Adipose tissue (tissue), 3 donors: ENCODE measurements around the gene PATJ. TPM values are rescaled to one million over a fixed set of nuclear protein-coding genes. Genes with fewer than 3 reads are reported as not detected.
"Not testable (repeated sequence)": the region's sequence is repeated elsewhere in the genome, so short reads cannot be mapped to it uniquely, and the experiment has no call there.

ENCODE experiments used
- H3K27ac ChIP-seq: one replicate; pipeline ENCODE4 v1.5.1; 2013; ENCODE audit warnings: low read depth, low read length
- WGBS, 3 donors: extraction: QIAGEN DNeasy Blood & Tissue Kit; methylation state at CpG; one replicate each; pipeline ENCODE4 v1.1.7; 2013; 5-methylcytosine and 5-hydroxymethylcytosine counted together
- polyA plus RNA-seq, 3 donors: library from polyadenylated mRNA; stranded (reverse); fragments of 200-250 nt; gene quantifications; one replicate each; pipeline ENCODE4 v1.2.3, GENCODE V29; 2013
- donor health status: healthy with polysubstance abuse.
- donor health status: Bipolar disorder and iron deficiency.
- donor health status: healthy.

PATJ gene
- polyA plus RNA-seq, 3 donors, result 2.6 to 9.8 (median 2.9) TPM

DNA sequence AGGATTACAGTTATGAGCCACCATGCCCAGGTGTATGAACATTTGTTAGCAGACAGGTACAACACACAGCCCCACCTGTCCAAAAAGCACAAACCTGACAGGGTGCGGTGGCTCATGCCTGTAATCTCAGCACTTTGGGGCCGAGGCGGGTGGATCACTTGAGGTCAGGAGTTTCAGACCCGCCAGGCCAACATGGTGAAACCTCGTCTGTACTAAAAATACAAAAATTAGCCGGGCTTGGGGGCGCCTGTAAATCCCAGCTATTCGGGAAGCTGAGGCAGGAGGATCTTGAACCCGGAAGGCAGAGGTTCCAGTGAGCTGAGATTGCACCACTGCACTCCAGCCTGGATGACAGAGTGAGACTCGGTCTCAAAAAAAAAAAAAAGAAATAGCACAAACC is 428.1 kb downstream of the PATJ start:
- not testable (repeated sequence) for H3K27ac ChIP-seq
- 79 to 89% (median 79%) methylated on average over 10 of the region's 10 CpGs for WGBS, 3 donors

- H3K27ac ChIP-seq, result no peak overlapping the region
- WGBS, 3 donors, result 49 to 52% (median 51%) methylated on average over 9 of the region's 9 CpGs
Measured at GRCh38 chr1:62175568-62176179, 433.4 kb downstream of the PATJ start.

- 88 to 94% (median 90%) methylated on average over 14 of the region's 14 CpGs for WGBS, 3 donors
- H3K27ac ChIP-seq, result no peak overlapping the region
Measured at GRCh38 chr1:62176597-62177312, 434.5 kb downstream of the PATJ start.

DNA sequence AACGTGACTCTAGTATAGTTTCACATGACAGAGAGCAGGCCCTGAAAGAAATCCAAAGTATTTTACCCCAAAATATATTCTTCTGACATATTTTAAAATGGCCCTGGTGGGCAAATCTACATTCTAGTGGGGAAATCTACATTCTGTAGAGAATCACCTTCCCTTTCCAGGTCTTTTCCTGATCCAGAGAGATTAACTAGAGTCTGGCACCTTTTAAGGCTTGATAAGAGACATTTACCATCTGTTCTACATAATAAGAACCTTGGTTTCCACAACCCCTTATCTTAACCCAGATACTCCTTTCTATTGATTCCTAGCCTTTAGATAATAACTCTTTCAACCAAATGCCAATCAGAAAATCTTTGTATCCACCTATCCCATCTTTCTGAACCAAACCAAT is 435.3 kb downstream of the PATJ start:
- WGBS, 3 donors, result 65 to 72% (median 72%) methylated on average over 1 of the region's 1 CpG
- H3K27ac ChIP-seq, result no peak overlapping the region

DNA sequence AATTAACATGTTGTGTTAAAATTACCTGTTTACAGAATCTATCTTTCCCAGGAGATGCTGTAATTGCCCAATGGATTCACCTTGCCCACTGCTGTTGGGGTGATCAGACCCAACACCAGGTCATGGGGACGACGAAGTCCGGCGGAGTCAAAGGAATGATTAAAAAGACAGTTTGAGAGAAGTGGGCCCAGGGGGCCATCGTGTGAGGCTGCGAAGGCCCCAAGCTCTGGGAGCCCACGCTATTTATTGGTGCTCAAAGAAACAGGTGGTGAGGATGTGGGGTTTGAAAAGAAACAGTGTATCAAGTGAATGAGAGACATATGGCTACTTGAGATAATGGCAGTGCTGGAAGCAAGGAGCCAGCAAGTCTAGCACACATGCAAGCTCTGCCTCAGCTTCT is 436.1 kb downstream of the PATJ start:
- no peak overlapping the region for H3K27ac ChIP-seq
- WGBS, 3 donors, result 93 to 94% (median 94%) methylated on average over 7 of the region's 7 CpGs

- not testable (repeated sequence) for H3K27ac ChIP-seq
- WGBS, 3 donors, result 70 to 82% (median 81%) methylated on average over 4 of the region's 4 CpGs
Measured at GRCh38 chr1:62180054-62180453, 437.8 kb downstream of the PATJ start.

- 46 to 72% (median 60%) methylated on average over 6 of the region's 6 CpGs for WGBS, 3 donors
- no peak overlapping the region for H3K27ac ChIP-seq
Measured at GRCh38 chr1:62180639-62181038, 438.4 kb downstream of the PATJ start.

DNA sequence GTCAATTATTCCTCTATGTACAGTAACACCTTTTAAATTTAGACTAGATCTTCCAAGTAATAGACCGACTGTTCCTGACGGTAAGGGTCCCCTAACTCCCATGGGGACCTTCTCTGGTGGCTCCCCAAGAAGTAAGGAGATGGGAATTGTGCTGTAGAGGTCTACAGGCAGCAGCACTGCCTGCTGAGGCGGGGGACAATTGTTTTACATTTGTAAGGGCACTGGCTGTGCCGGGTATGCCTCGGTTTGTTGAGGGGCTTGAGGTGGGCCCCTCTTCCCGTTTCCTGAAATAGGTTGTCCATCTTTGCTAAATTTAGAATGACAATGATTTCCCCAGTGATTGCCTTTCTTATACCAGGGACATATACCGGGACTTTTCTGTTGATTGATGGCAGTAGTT is 439.3 kb downstream of the PATJ start:
- 79 to 83% (median 80%) methylated on average over 7 of the region's 7 CpGs for WGBS, 3 donors
- no peak overlapping the region for H3K27ac ChIP-seq

- 63 to 68% (median 65%) methylated on average over 8 of the region's 8 CpGs for WGBS, 3 donors
- not testable (repeated sequence) for H3K27ac ChIP-seq
Measured at GRCh38 chr1:62182157-62182556, 439.9 kb downstream of the PATJ start.

- not testable (repeated sequence) for H3K27ac ChIP-seq
- whole genome bisulfite sequencing, 3 donors, result 72 to 76% (median 76%) methylated on average over 11 of the region's 11 CpGs
Measured at GRCh38 chr1:62183164-62184020, 441.1 kb downstream of the PATJ start.

- whole genome bisulfite sequencing, 3 donors, result 87 to 93% (median 89%) methylated on average over 7 of the region's 7 CpGs
- H3K27ac ChIP-seq, result no peak overlapping the region
Measured at GRCh38 chr1:62184336-62184735, 442.1 kb downstream of the PATJ start.

- H3K27ac ChIP-seq, result not testable (repeated sequence)
- 92 to 94% (median 93%) methylated on average over 6 of the region's 6 CpGs for WGBS, 3 donors
Measured at GRCh38 chr1:62185233-62185632, 443.0 kb downstream of the PATJ start.

DNA sequence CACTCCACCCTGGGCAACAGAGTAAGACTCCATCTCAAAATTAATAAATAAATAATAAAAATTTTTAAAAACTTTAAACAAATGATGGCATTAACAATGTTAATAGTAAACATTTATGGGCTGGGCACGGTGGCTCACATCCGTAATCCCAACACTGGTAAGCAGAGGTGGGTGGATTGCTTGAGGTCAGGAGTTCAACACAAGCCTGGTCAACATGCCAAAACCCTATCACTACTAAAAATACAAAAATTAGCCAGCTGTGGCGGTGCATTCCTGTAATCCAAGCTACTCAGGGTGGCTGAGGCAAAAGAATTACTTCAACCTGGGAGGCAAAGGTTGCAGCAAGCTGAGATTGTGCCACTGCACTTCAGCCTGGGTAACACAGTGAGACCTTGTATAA is 443.4 kb downstream of the PATJ start:
- H3K27ac ChIP-seq, result no peak overlapping the region
- 81 to 85% (median 82%) methylated on average over 3 of the region's 3 CpGs for WGBS, 3 donors

DNA sequence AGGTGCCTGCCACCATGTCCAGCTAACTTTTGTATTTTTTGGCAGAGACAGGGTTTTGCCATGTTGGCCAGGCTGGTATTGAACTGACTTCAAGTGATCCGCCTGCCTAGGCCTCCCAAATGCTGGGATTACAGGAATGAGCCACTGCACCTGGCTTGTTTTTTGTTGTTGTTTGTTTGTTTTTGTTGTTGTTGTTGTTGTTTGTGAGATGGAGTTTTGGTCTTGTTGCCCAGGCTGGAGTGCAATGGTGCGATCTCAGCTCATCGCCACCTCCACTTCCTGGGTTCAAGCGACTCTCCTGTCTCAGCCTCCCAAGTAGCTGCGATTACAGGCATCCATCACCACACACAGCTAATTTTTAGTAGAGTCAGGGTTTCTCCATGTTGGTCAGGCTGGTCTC is 445.3 kb downstream of the PATJ start:
- 96 to 97% (median 96%) methylated on average over 5 of the region's 5 CpGs for WGBS, 3 donors
- H3K27ac ChIP-seq, result no peak overlapping the region

DNA sequence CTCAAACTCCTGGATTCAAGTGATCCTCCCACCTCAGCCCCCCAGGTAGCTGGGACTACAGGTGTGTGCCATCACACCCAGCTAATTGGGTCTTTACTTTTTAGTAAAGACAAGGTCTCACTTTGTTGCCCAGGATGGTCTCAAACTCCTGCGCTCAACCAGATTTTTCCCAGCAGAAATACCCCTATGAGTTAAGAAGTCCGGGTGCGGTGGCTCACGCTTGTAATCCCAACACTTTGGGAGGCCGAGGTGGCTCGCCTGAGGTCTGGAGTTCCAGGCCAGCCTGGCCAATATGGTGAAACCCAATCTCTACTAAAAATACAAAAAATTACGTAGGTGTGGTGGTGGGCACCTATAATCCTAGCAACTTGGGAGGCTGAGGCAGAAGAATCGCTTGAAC is 445.8 kb downstream of the PATJ start:
- no peak overlapping the region for H3K27ac ChIP-seq
- WGBS, 3 donors, result 96 to 99% (median 98%) methylated on average over 8 of the region's 8 CpGs

GRCh38 chr1:62194651-62195544 is 452.6 kb downstream of the PATJ start, which contains the start of gene L1TD1:
TSS of gene L1TD1 (plus strand) at chr1:62194849. CDS start at chr1:62206629, 11,780 bp downstream.
- WGBS, 3 donors, result 15 to 16% (median 15%) methylated on average over 50 to 55 of the region's 55 CpGs
- no peak within 1 kb of the TSS for H3K27ac ChIP-seq

- no peak overlapping the region for H3K27ac ChIP-seq
- 81 to 85% (median 84%) methylated on average over 17 of the region's 17 CpGs for whole genome bisulfite sequencing, 3 donors
Measured at GRCh38 chr1:62196086-62196690, 453.9 kb downstream of the PATJ start.
